Activated T-helper 1 cell treated with anti-CD3 and anti-CD28 coated beads, Interleukin-12 subunit alpha, Interleukin-12 subunit beta, Interleukin-2, Interleukin-4 antibody, amounts not matched to agents 30 ng/mL and 10 ng/mL and 1 ng/mL, durations not matched to agents 14 hours and 24 hours and 36 hours (primary cell): ENCODE results near the gene CYFIP1. TPM values are rescaled to one million over a fixed set of nuclear protein-coding genes. Genes with fewer than 3 reads are reported as not detected.

ENCODE experiments used
- DNase-seq: peaks from one replicate; pipeline ENCODE4 v3.0.0; 2021; ENCODE audit warnings: low spot score
- H3K27ac Mint-ChIP-seq: one replicate; pipeline ENCODE4 v1.8.0; 2021; ENCODE audit warnings: mild to moderate bottlenecking, mixed read lengths
- H3K27me3 Mint-ChIP-seq: one replicate; pipeline ENCODE4 v1.8.0; 2022; ENCODE audit warnings: mild to moderate bottlenecking, moderate library complexity, mixed read lengths; ENCODE audit not compliant: insufficient read depth
- H3K36me3 Mint-ChIP-seq: one replicate; pipeline ENCODE4 v1.8.0; 2021; ENCODE audit warnings: low read depth, mixed read lengths
- H3K4me1 Mint-ChIP-seq: one replicate; pipeline ENCODE4 v1.8.0; 2021; ENCODE audit warnings: low read depth, mixed read lengths
- H3K4me3 Mint-ChIP-seq: one replicate; pipeline ENCODE4 v1.8.0; 2021; ENCODE audit warnings: mild to moderate bottlenecking, moderate library complexity, mixed read lengths
- H3K9me3 Mint-ChIP-seq: one replicate; pipeline ENCODE4 v1.8.0; 2021; ENCODE audit warnings: mixed read lengths
- intact Hi-C: fragments of 100-400 bp; cut with micrococcal nuclease; formaldehyde crosslinking; loops from one replicate; pipeline ENCODE4 v1.15.1; 2024
- total RNA-seq: library from RNA; stranded (reverse); gene quantifications from 2 replicates; pipeline ENCODE4 v1.2.3, GENCODE V29; 2022

Gene CYFIP1
- total RNA-seq, 1 donor from 2014 or later, result 57.5 TPM

DNA sequence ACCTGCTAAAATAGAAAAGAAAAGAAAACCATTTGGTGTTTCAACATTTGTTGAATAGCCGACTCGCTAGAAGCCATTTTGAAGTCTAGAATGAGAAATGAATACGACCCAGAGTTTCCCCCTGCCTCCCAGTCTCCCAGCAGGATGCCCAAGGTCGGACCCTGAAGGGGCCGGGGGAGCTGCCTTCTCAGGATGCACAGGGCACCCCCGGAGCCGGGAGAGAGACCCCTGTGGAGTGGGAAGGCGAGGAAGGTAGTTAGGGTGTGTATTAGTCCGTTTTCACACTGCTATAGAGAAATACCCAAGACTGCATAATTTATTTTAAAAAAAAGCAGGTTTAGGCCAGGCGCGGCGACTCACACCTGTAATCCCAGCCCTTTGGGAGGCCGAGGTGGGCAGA, 97.0 kb downstream of the CYFIP1 start:
- no peaks in the 10 kb centered on the region for H3K9me3 Mint-ChIP-seq

GRCh38 chr15:22881739-22882440, 98.3 kb downstream of the CYFIP1 start:
- Mint-ChIP-seq H3K27ac (no peak overlapping the region), H3K27me3 (no peaks in the 10 kb centered on the region), H3K9me3 (no peaks in the 10 kb centered on the region), H3K4me1 (no peaks in the 10 kb centered on the region), H3K4me3 (no peak overlapping the region), H3K36me3 (peaks cover 12% of the 10 kb centered on the region)
- no peak for DNase-seq
- intact Hi-C loops, result no loop called here

More for the DNA sequence above, 97.0 kb downstream of the CYFIP1 start:
- H3K36me3 Mint-ChIP-seq, result peaks cover 11% of the 10 kb centered on the region
- H3K27ac Mint-ChIP-seq, result no peak overlapping the region
- H3K27me3 Mint-ChIP-seq, result no peaks in the 10 kb centered on the region
- no peak overlapping the region for H3K4me3 Mint-ChIP-seq
- intact Hi-C loops, result no loop called here
- H3K4me1 Mint-ChIP-seq, result no peaks in the 10 kb centered on the region
- no peak for DNase-seq

DNA sequence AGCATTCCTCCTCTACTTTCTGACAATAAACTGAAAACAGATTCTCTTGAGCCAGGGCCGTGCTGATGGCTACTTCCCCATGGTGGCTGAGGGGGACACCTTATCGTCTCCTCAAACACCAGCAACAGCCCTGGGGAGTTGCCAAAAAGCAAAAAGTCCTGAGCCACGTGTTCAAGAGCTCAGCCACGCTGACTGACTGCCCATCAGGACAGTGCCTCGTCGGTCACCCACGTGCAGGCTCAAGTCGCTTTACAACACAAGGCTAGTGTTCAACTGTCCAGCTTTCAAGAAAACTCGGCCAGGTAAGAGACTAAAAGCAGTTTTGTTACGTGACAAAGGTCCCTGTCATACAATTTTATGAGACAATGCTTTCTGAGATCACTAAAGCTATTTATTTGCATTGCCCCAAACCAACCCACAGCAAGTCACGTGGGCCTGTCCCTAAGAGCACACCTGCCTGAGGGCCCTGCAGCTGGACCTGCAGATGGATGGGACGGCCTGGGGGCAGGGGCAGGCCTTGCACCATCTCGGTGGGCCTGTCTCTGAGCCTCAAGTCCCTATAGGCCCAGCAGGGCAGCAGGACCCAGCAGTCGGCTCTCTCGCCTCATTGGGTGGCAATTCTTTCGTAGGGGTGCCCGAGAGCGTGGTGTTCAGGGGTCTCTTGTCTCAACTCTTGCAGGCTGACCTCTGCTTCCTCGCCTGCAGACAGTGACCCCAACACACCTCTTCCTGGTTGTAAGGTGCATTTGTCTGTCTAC, 99.0 kb downstream of the CYFIP1 start:
- H3K9me3 Mint-ChIP-seq, result no peaks in the 10 kb centered on the region
- no peaks in the 10 kb centered on the region for H3K27me3 Mint-ChIP-seq
- H3K4me3 Mint-ChIP-seq, result no peak overlapping the region
- H3K27ac Mint-ChIP-seq, result no peak overlapping the region
- no peaks in the 10 kb centered on the region for H3K4me1 Mint-ChIP-seq
- no peak for DNase-seq
- intact Hi-C loops, result no loop called here
- H3K36me3 Mint-ChIP-seq, result peaks cover 12% of the 10 kb centered on the region

DNA sequence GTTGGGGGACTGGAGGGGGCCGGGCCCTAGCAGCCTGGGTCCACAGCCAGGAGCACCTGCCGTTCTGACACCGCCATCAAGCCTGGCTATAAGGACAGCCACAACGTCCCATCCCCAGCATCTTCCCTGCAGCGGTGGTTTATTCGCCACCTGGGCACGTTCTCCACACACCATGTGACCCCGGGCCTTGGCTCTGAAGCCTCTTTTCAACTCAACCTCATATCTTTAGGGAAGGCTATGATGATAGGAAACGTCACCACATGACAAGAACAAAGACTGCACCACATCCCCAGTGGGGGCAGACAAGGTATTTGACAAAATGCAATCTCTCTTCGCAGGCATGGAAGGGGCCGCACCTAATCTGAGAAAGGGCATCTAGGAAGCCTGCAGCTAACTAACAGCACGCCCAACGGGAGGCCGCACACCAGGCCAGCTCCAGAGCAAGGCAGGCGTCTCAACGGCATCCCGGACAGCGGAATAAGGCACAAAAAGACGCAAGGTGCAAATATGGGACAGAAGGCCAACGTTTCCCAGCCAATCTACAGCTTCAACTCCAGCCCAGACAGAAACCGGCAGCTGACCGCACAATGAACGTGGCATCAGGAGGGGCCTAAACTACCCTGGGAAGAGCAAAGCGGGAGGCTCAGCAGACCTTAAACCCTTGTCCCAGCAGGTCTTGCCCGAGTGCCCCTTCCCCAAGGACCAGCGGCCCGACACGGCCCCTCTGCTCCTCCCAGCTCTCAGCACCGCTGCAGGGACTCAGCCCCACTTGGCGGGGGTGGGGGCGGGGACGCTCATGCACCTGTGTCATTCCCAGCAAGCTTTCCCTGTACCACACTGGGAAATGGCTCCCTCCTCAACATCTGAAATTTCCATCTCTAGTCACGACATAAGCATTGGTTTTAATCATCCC, 99.8 kb downstream of the CYFIP1 start:
- H3K9me3 Mint-ChIP-seq, result no peaks in the 10 kb centered on the region
- intact Hi-C loops, result no loop called here
- no peaks in the 10 kb centered on the region for H3K27me3 Mint-ChIP-seq
- DNase-seq, result no peak
- no peaks in the 10 kb centered on the region for H3K4me1 Mint-ChIP-seq
- peaks cover 19% of the 10 kb centered on the region for H3K36me3 Mint-ChIP-seq
- H3K4me3 Mint-ChIP-seq, result no peak overlapping the region
- H3K27ac Mint-ChIP-seq, result no peak overlapping the region

DNA sequence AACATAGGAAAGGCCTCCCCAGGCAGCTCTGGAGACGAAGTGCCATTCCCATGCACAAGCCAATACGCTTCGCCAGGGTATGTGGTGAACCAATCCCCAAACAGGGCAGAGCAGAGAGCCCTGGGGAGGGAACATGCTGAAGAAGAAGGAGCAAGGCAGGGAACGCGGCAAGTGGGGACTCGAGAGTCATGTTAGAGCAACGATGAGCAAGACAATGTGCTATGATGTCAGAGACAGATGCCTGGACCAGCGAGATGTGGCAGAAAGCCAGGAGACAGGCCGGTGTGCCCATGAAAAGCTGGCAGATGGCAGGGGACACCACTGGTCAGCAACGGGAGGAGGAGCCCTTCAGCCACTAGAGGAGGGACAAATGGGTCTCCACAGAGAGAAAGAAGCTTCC, 102.1 kb downstream of the CYFIP1 start:
- peaks cover 22% of the 10 kb centered on the region for H3K36me3 Mint-ChIP-seq
- no peaks in the 10 kb centered on the region for H3K4me1 Mint-ChIP-seq
- no peak overlapping the region for H3K27ac Mint-ChIP-seq
- no peaks in the 10 kb centered on the region for H3K27me3 Mint-ChIP-seq
- H3K4me3 Mint-ChIP-seq, result no peak overlapping the region
- intact Hi-C loops, result no loop called here
- H3K9me3 Mint-ChIP-seq, result no peaks in the 10 kb centered on the region
- DNase-seq, result no peak

DNA sequence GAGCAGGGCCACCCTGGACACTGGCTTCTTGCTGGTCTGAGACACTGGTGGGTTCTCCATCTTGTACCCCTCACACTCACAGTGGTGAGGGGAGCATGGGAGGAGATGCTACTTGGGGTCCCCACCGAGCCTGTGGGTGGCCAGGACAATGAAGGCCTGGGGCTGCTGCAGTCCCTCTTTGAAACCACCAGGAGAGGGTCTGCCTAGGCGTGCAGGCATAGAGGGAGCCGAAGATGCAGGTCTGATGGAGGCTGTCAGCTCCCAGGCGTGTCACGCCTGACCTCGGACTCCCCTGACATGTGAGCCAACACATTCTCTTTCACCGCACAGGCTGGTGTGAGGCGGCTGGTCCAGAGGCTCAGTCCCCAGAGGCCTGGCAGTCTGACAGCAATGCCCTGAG, 102.6 kb downstream of the CYFIP1 start:
- intact Hi-C loops, result no loop called here
- Mint-ChIP-seq H3K27ac (no peak overlapping the region), H3K36me3 (peaks cover 22% of the 10 kb centered on the region), H3K27me3 (no peaks in the 10 kb centered on the region), H3K4me3 (no peak overlapping the region), H3K9me3 (no peaks in the 10 kb centered on the region), H3K4me1 (no peaks in the 10 kb centered on the region)
- DNase-seq, result no peak

DNA sequence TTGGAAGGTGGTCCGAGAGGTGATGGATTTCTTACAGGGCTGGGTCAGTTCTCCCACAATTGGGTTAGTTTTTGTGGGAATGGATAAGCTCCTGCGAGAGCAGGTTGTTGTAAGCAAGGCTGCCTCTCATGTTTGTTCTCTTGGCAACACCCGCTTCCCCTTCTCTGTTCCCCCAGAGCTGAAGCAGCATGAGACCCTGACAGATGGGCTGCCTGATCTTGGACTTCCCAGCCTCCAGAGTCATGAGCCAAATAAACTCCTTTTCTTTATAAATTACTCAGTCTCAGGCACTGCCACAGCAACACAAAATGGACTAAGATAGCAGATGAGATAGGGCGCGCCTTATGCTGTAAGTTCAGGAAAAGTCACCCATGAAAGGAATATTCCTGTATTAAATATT, 103.1 kb downstream of the CYFIP1 start:
- Mint-ChIP-seq H3K4me1 (no peaks in the 10 kb centered on the region), H3K27me3 (no peaks in the 10 kb centered on the region), H3K36me3 (peaks cover 22% of the 10 kb centered on the region), H3K4me3 (no peak overlapping the region), H3K27ac (no peak overlapping the region), H3K9me3 (no peaks in the 10 kb centered on the region)
- intact Hi-C loops, result no loop called here
- DNase-seq, result no peak

- no peak overlapping the region for H3K27ac Mint-ChIP-seq
- no peaks in the 10 kb centered on the region for H3K4me1 Mint-ChIP-seq
- H3K9me3 Mint-ChIP-seq, result no peaks in the 10 kb centered on the region
- intact Hi-C loops, result no loop called here
- peaks cover 18% of the 10 kb centered on the region for H3K36me3 Mint-ChIP-seq
- H3K27me3 Mint-ChIP-seq, result no peaks in the 10 kb centered on the region
- DNase-seq, result no peak
- no peak overlapping the region for H3K4me3 Mint-ChIP-seq
These were observed 105.2 kb downstream of the CYFIP1 start for GRCh38 chr15:22874966-22875365.

- no peaks in the 10 kb centered on the region for H3K9me3 Mint-ChIP-seq
- intact Hi-C loops, result no loop called here
These were observed 105.9 kb downstream of the CYFIP1 start for GRCh38 chr15:22874256-22874655.

GRCh38 chr15:22873841-22874240, 106.3 kb downstream of the CYFIP1 start:
- Mint-ChIP-seq H3K9me3 (no peaks in the 10 kb centered on the region), H3K27ac (no peak overlapping the region)

More at GRCh38 chr15:22874256-22874655, 105.9 kb downstream of the CYFIP1 start:
- no peak overlapping the region for H3K4me3 Mint-ChIP-seq
- H3K4me1 Mint-ChIP-seq, result no peaks in the 10 kb centered on the region
- H3K27ac Mint-ChIP-seq, result no peak overlapping the region
- peaks cover 21% of the 10 kb centered on the region for H3K36me3 Mint-ChIP-seq
- H3K27me3 Mint-ChIP-seq, result no peaks in the 10 kb centered on the region
- no peak for DNase-seq

DNA sequence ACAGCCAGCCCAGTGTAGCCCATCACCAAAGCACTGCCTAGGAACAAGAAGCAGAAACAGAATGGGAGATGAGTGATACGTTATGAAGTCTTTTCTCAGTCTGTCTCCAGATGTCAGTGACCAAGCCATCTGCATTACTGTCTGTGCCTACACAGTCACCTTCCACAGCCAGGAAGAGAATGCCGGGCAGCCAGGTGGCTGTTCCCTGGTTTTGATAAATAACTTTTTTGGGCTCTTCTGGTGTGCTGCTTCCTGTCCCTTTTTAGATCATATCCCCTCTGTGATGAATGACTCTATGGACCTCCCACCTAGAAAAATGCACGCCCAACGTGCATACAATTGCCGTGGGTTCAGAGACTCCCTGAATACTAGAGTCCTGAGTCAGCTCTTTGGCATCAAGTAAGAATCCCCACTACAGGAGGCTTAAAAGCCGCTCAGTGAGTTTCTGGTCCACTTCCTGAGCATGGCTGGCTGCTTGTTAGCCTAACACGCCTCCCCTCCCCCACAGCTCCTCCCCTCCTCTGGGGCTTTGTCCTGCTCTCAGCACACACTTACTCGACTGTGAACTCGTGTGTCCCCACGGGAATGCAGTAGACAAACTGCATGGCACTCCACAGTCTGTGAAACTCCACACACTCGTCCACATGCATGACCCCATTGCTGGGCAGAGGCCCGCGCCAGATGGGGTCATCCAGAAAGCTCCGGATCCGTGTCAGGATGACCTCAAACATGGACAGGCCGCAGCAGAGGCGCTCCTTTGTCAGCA, 107.0 kb downstream of the CYFIP1 start:
- Mint-ChIP-seq H3K9me3 (no peaks in the 10 kb centered on the region), H3K4me3 (no peak overlapping the region), H3K27me3 (no peaks in the 10 kb centered on the region), H3K36me3 (peaks cover 28% of the 10 kb centered on the region), H3K4me1 (no peaks in the 10 kb centered on the region), H3K27ac (no peak overlapping the region)
- intact Hi-C loops, result no loop called here
- DNase-seq, result no peak

More at GRCh38 chr15:22873841-22874240, 106.3 kb downstream of the CYFIP1 start:
- no peak overlapping the region for H3K4me3 Mint-ChIP-seq
- no peak for DNase-seq
- H3K4me1 Mint-ChIP-seq, result no peaks in the 10 kb centered on the region
- peaks cover 25% of the 10 kb centered on the region for H3K36me3 Mint-ChIP-seq
- H3K27me3 Mint-ChIP-seq, result no peaks in the 10 kb centered on the region
- intact Hi-C loops, result no loop called here

- Mint-ChIP-seq H3K27me3 (no peaks in the 10 kb centered on the region), H3K4me3 (no peak overlapping the region), H3K36me3 (peaks cover 33% of the 10 kb centered on the region), H3K27ac (no peak overlapping the region), H3K4me1 (no peaks in the 10 kb centered on the region), H3K9me3 (no peaks in the 10 kb centered on the region)
- intact Hi-C loops, result no loop called here
- no peak for DNase-seq
These were observed 108.6 kb downstream of the CYFIP1 start for GRCh38 chr15:22871481-22872086.
